ENCODE measurements around the gene KLK7.
"Not testable (repeated sequence)": the region's sequence is repeated elsewhere in the genome, so short reads cannot be mapped to it uniquely, and the experiment has no call there.

The KLK7 gene

DNA sequence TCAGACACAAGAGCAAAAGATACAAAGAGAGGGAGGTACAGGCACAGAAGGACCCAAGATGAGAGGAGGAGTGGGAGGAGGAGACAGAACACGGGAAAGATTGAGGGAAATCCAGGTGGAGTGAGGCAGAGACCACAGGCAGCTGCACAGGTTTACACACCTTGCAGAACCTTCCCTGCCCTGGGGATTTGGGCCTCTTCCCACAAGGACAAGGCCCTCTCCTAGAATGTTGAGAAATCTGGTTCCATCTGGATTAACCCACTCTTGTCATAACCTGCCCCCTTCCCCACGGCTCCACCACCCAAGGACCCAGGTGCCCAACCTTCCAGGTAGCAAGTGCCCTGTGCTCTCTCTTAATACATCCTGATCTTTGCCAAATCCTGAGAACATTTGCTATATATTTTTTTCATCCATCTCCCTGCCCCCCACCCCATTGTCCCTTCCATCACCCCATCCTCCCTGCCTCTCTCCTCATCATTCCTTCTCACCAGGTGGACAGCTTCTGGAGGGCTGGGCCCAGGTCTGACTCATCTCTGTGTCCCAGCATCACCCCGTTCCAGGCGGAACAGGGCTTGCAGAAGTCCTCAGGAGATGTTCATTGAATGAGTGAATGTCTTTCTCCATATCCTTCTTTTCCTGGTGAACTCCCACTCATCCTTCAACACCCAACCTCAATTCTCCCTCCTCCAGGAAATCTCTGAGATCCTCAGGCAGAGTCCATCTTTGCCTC is 26.5 kb upstream of the KLK7 start:
- DNase-seq, result no peak

DNA sequence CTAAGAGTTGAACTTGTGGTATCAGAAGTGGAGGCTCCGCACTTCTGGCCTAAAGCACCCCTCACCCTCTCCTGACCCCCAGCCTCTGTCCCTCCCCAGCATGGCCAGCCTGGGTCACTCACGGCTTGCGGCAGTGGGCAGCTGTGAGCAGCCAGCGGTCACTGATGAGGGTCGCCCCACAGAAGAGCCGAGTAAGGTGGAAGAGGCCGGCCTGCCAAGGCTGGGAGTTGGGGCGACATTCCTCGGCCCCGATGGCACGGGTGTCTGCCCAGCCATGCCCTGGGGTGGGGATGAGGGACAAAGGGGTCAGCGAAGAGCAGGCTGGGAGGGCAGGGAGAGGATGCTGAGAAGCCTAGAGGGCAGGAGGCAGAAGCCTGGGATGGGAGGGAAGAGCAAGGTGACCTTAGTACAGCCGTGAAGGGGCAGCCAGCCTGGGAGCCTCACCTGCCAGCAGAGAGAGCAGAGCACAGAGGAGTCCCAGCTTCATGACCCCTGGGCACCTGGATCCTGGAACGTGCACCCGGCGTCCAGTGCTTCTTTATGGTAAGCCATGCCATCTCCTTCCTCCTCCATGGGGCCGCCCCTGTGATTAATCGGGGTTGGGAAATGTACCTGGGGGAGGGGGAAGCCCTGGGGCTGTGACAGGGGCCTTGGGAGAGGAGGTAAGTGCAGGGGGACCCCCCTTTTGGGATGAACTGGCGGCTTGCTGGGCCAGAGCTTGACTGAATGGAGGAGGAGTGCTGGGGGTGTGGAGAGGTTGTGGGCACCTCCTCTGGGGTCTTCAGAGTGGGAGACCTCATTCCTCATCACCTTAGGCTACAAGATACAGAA is 25.6 kb upstream of the KLK7 start:
- no peak for DNase-seq

DNA sequence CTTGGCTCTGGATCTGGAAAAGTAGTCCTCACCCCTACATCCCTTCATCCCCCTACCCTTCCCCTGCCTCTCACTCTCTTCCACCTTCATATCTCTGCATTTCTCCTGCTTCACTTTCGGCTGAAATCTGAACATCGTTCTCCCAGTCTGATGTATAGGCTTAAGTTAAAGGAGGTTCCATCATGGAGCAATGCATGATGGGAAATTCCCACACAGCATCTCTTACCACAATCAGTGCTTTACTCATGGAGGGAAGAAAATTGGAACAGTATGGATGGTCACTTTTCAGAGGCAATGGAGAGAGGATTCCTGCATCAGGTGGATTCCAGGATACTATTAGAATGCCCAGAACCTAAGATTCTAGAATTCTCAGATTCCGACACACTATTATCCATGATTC is 23.8 kb upstream of the KLK7 start:
- no peak for DNase-seq

DNA sequence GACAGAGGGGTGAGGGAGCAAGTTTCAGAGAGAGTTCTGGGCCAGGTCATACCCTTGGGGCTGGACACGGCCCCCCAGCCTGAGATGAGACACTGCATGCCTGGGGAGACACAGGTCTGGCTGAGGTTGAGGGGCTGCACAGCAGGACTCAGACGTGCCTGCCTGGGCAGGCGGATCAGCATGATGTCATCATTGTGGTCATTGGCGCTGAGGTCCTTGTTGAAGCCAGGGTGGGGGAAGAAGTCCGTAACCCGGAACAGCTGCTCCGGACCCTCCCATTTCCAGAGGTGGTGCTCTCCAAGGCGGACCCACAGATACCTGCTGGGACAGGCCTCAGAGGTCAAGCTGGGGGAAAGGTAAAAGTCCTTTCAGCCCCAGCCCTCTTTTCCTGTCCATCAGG is 22.7 kb upstream of the KLK7 start:
- DNase-seq, result no peak

DNA sequence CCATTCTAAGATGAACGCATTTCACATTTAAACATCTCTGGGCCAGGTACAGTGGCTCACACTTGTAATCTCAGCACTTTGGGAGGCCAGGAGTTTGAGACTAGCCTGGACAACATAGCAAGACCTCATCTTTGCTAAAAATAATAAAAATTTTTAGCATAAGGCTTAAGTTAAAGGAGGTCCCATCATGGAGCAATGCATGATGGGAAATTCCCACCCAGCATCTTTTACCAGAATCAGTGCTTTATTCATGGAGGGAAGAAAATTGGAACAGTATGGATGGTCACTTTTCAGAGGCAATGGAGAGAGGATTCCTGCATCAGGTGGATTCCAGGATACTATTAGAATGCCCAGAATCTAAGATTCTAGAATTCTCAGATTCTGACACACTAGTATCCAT is 21.5 kb upstream of the KLK7 start:
- DNase-seq, result no peak

DNA sequence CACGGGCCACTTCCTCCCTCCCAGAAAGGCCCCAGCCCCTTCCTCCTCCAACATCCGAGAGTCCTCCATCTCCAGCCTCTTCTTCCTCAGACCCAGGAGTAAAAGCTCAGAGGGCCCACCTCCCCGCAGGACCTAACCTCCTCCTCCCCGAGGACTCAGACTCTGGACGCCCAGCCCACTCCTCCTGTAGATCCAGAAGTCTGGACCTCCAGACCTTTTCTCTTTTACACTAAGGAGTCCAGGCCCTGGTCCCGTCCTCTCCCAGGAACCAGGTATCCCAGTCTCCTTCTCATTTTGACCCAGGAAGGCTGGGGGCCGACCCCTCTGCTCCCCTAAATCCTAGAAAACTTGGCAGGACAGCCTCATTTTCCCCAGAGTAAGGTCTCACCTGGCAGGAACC is 19.6 kb upstream of the KLK7 start:
- no peak for DNase-seq

DNA sequence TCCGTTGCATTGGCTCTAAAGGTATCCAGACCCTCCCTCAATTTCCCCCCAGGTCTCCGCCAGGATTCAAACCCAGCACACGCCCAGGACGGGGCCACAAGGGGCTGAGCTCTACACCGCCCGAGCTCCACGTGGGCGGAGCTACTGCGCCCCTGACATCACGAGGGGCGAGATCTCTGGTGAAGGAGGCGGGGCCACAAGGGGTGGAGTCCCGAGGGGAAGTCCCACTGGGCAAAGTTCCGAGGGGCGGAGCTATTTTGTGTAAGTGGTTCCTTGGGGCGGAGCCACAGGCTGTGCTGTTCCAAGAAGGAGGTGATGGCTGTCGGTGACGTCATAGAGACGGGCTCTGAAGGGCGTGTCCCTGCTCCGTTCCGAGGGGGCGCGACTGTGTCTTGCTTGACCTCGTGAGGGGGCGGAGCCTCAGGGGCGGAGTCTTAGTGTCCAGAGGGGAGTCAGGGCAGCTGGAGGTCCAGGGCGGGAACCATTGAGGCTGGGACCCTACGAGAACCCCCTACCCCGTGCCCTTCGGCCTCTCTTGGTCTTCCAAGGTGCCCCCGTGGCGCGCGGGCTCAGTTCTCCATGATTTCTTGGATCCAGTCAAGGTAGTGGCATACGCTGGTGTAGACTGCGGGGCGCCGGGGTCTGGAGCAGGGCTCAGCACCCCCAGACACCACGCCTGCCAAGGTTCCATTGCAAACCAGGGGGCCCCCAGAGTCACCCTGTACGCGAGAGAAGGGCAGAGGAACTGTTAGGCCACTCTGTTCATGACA is 19.0 kb upstream of the KLK7 start:
- no peak for DNase-seq

DNA sequence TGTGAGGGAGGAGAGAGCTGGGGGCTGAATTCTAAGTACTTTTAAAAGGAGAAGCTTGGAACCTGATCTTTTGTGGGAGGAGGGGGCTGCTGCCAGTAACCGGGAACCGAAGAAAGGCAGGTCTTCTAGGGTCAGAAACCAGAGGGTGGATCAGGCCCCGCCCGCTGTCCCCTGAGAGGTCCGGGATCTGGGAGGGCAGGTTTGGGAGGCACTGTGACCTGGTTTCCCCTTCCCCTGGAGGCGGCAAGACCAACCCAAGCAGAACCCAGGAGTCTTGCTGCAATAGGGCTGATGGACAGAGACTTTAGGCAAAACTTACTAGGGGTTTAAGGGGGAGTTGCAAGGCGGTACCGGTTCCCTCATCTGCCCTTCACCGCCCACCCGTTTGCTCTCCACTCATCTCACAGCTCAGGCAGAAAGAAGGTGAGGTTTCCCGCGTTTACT is 18.4 kb upstream of the KLK7 start:
- DNase-seq, result no peak

DNA sequence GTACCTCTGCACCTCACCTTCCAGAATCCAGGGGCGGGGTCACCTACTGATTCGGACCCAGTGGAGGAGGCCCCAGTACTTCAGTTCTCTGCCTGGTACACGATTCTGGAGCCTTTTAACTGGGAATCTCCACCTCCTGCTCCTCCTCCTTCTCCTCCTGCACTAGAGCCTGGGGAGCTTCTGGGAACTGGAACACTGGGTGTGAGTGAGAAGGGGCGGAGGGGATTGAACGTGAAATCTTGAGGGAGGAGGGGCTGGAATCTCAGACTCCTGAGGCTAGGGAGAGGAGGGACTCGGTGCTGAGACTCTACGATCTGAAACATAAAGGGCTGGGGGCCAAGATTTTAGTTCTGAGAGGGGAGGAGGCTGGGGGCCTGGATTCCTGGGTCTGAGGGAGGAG is 17.8 kb upstream of the KLK7 start, which contains the start of gene KLK8:
Gene KLK8 (minus strand): TSS at position 90 of the 400 bp plus-strand sequence. CDS start 437 bp downstream, outside the sequence.
- no peak for DNase-seq

DNA sequence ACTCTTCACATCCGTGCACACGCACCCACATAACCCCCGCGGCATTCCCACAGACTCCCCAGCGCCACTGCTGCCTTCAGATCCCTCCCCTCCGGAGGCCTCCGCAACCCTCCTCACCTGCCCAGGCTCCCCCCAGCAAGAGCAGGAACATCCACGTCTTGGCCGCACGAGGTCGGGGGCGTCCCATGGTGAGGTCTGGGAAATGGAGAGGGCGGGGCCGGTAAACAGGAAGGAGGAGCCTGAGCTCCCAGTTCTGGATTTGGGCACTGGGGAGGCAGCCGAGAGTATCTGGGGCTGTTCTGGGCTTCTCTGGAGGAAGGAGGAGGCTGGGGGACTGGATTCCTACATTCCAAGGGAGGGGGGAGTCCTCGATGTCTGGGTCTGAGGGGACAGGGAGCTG is 17.3 kb upstream of the KLK7 start:
- no peak for DNase-seq

DNA sequence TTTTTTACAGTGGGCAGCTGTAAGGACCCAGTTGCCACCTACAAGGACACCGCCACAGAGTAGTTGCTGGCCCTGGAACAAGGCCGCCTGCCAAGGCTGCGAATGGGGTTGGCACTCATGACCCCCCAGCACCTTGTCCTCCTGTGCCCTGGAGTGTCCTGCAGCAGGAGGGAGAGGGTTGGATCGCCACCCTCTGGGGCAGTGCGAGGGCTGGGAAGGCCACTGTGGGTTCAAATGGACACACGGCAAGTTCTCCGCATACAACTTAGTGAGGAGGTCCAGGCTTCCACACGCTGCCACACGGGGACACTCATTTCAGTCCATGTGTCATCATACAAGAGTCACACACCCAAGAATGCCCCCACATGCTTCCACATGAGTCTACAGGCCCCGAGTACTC is 16.7 kb upstream of the KLK7 start:
- no peak for DNase-seq

DNA sequence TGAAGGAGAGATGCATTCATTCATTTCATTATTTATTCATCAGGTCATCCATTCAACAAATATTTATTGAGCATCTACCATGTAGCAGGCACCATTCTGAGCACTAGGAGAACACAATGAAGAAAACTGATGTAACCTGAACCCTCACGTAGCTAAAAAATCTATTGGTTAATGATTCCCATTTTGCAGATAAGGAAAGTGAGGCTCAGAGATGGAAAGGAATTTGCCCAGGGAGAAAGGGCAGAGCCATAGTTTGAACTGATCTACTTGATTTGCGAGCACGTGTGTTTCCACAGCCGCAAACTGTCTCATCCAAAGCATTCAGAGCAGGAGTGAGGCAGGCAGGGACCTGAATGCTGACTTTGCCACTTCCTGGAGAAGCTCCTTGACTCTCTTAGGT is 15.0 kb upstream of the KLK7 start:
- DNase-seq, result no peak

DNA sequence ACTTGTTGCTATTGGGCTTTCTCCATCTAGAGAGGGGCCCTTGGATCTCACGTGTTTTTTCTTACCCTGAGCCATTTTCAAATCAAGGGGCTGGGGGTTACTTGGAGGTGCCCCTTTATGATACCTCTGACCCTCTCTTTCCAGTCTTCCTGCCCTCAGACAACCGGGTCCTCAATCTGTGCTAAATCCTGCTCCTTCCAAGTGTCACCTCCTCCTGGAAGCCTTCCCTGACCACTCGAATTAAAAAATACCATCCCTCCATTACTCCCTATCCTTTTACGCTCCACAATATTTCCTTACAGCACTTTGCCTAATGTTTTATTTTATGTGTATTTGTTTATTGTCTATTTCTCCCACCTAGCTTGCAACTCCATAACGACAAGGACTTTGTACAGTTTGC is 14.3 kb upstream of the KLK7 start:
- no peak for DNase-seq

DNA sequence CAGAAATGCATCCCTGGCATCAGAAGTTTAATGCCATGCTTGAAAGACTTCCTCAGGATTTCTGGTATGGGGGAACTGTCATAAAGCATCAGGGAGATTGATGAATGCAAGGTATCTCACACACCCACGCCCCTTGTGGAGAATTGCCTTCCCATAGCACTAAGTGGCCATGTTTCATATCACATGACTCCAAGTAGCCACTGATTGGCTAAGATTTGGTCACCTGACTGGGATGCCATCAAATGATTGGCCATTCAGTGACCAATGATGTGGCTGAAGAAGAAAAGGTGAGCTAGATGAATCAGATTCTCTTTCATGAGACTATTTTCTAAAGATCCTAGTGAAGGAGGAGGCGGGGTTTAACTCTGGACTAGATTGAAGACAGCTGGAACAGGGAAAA is 10.4 kb upstream of the KLK7 start:
- DNase-seq, result no peak

DNA sequence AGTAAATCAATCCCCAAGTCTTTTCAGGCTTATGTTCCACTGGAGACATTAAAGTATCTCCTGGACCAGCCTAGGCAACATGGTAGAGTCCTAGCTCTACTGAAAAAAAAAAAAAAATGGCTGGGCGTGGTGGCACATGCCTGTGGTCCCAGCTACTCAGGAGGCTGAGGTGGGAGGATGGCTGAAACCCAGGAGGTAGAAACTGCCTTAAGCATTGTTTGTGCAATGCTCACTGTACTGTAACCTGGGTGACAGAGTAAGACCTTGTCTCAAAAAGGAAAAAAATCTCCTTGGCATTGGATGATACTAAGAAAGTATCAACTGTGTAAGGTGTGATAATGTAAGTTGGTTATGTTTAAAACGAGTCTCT is 8.9 kb upstream of the KLK7 start:
- no peak for DNase-seq

DNA sequence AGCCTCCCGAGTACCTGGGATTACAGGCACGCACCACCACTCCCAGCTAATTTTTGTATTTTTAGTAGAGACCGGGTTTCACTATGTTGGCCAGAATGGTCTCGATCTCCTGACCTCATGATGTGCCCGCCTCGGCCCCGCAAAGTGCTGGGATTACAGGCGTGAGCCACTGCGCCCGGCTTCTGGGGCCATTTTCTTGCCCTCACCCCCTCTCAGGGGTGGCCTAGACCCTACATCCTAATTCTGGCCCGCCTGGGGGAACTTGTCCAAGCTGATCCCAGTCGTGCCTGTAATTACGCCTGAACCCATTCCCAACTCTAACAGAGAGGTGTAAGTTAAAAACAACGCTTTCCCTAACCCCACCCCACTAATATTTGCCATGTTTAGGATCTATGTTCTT is 699 bp upstream of the KLK7 start:
- not testable (repeated sequence) for DNase-seq

DNA sequence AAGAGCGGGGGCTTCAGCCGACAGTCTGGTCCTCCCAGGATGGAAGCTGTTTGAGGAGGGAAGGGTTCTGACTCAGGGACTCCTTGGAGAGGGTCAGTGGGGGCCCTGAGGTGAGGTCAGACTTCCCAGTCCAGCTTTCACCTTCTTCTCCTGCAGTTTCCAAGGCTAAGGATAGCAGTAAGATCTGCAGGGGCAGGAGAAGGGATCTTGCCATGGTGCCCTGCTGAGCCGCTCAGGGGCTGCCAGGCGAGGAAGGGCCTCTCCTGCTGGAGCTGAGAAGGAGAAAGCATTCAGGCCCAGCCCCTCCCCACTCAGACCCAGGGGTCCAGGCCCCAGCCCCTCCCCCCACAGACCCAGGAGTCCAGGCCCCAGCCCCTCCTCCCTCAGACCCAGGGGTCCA is 1.5 kb downstream of the KLK7 start:
- no peak for DNase-seq

DNA sequence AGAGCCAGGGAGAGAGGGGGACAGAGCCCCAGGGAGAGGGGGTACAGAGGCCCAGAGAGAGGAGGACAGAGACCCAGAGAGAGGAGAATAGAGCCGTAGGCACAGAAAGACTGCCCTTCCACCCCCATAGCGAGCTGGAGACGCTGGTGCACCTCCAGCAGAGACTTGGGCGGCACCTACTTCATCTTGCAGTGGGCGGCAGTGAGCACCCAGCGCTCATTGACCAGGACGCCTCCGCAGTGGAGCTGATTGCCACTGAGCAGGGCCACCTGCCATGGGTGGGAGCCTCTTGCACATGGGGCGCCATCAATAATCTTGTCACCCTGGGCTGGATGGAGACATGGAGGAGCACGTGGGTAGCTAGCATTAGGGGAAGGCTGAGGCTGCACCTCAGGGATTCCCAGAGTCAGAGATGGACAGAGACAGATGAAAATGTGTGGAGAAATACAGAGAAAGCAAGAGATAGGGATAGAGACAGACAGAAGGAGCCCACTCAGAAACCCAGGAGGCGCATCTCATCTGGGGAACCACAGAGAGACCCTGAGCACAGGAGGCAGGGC is 2.0 kb downstream of the KLK7 start:
- no peak for DNase-seq

DNA sequence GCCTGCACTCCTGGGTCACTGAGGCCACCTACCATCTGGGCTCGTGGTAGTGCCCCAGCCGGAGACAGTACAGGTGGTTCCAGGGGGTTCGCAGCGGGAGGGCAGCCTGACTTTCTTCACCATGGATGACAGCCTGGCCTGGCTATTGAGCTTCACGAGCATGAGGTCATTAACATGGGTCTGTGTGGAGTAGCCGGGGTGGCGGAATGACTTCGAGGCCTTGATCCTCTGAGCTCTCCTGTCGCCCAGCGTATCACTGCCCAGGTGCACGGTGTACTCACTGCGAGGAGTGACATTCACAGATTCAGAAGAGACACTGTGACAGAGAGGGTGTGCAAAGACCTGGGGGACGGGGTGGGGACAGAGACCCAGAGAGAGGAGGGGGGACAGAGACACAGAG is 3.5 kb downstream of the KLK7 start:
- DNase-seq, result no peak

DNA sequence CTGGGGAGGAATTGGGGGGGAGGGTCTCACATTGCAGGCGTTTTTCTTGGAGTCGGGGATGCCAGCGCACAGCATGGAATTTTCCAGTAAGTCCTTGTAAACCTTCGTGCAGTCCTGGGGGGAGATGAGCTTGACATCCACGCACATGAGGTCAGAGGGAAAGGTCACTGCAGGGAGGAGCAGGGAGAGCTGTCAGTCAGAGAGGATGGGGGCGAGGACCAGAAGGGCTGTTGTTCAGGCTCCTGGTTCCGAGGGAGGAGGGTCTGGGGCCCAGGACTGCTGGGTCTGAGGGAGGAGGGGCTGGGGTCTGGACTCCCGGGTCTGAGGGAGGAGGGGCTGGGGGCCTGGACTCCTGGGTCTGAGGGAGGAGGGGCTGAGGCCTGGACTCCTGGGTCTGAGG is 4.0 kb downstream of the KLK7 start:
- no peak for DNase-seq

DNA sequence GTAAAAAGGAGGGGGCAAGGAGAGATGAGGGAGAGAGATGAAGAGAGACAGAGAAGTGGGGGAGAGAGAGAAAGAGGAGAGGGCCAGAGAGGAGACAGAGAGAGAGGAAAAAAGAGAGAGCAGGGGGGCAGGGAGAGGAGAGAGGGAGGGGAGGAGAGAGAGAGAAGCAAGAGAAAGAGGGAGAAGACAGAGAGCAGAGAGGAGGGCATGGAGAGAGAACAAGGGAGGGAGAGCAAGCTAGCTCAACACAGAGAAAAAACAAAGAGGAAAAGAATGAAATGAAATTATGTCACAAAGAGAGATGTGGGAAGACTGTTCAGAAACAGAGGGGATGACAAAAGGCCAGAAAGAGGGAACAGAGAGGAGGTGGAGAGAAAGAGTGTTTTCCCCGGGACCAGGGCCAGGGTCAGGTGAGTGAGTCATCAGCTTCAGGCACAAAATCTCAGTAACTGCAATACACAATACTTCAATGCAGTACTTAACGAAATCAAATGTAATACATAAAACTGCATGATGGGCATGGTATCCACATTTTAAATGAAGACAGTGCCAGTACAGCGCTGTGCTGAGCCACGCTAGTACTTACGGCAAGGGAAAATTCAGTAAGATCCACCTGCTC is 4.8 kb downstream of the KLK7 start:
- no peak for DNase-seq

DNA sequence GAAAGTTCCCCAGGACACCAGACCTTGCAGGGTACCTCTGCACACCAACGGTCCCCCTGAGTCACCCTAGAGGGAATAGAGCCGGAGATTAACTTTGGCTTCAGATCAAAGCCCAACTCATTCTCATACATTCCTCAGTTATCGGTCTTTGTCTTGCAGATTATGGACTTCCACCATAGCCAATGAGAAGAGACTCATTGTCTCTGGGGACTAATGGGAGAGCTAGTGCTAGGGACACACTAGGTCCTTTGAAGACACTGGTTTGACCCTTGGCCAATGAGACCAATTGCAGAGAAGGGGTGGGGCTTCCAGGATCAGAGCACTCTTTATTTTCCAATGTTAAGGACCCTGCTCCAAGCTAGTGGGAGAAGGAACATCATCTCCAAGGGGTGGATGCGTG is 6.1 kb downstream of the KLK7 start:
- DNase-seq, result no peak

DNA sequence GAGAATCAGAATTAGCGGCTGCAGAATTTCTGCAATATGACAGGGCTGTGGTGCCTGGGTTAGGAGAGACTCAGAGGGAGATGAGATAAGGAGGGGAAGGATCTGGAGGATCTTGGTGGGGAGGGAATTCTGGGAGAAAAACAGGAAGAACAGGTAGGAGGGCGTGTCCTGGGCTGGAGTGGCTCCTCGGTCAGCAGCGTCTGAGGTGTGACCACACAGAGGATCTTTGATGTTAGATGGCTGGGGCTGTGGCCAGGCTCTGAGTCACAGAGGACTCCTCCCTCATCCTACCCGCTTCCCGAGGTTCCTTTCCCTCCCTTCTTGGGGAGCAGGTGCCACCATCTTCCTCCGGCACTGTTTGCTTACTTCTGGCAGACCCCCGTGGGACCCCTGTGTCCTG is 8.0 kb downstream of the KLK7 start:
- no peak for DNase-seq

Data from CD4-positive, alpha-beta T cell treated with Interleukin-17A for 4 hours (primary cell).